ENCODE data around the gene TLL1. TPM values are rescaled to one million over a fixed set of nuclear protein-coding genes. Genes with fewer than 3 reads are reported as not detected.

TLL1 gene
- total and polyA plus RNA-seq, 2 experiments from 2014 or later, result 0.18 to 2.4 TPM

DNA sequence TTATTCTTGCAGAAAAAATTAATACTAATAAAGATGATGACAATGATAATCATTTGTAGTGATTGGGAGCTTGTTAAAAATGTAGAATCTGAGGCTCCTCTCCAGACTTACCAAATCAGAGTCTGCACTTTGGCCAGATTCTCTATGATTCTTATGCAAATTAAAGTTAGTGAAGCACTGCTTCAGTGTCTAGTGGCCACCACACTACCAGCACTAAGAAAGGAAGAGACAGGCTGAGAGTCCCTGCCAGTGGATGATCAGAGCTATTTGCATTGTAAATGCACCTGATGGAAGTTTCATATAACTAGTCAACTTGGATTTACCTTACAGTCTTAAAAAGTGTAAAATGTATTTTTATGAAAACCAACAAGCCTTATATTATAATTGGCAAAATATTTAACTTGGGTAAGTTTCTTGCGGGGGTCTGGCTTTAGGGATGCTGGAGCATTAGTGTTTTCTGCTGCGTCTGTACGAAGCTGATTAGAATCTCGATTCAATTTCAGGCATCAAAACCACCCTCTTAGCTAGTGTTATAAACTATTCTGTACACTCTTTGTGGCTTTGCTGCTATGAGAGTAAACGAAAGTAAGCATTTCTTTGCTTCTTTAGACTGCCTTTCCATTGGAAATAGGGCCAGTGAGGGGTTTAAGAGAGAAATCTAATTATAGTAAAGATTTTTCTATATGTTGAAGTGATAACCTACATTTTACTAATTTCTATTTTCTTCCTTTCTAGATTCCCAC lies 114.1 kb downstream of the TLL1 start:
- Histone ChIP-seq H3K79me2 (replicated peaks; ENCODE audit: insufficient read depth) (no peaks in the 10 kb centered on the region), H3F3A (replicated peaks; ENCODE audit: low read depth) (no peaks in the 10 kb centered on the region), H2AFZ (no peak overlapping the region), H3K4me1 (ENCODE audit: insufficient read depth) (peaks cover 3% of the 10 kb centered on the region; the same call in 1 of the 2 replicates), H3K27me3 (ENCODE audit: insufficient read depth) (no peaks in the 10 kb centered on the region), H3K9me2 (ENCODE audit: insufficient read depth) (no peaks in the 10 kb centered on the region), H4K20me1 (replicated peaks; ENCODE audit: insufficient read depth) (no peaks in the 10 kb centered on the region), H3K4me3 (no peak overlapping the region), H3K4me2 (0 out of 2 replicates have a peak overlapping the region, but pooled peaks have one; percentile 3), H3K27ac (ENCODE audit: low read depth) (no peak overlapping the region), H3K36me3 (ENCODE audit: insufficient read depth) (no peaks in the 10 kb centered on the region)
- Mint-ChIP-seq H3K27me3 (ENCODE audit: insufficient read depth, low read depth, poor library complexity) (no peaks in the 10 kb centered on the region), H3K4me1 (peaks cover 10% of the 10 kb centered on the region), H3K9me3 (no peaks in the 10 kb centered on the region), H3K36me3 (ENCODE audit: low read depth) (no peaks in the 10 kb centered on the region), H3K4me3 (no peak overlapping the region), H3K27ac (no peak overlapping the region; the same call in 1 of the 2 replicates)
- TF ChIP-seq, protein P1, sequence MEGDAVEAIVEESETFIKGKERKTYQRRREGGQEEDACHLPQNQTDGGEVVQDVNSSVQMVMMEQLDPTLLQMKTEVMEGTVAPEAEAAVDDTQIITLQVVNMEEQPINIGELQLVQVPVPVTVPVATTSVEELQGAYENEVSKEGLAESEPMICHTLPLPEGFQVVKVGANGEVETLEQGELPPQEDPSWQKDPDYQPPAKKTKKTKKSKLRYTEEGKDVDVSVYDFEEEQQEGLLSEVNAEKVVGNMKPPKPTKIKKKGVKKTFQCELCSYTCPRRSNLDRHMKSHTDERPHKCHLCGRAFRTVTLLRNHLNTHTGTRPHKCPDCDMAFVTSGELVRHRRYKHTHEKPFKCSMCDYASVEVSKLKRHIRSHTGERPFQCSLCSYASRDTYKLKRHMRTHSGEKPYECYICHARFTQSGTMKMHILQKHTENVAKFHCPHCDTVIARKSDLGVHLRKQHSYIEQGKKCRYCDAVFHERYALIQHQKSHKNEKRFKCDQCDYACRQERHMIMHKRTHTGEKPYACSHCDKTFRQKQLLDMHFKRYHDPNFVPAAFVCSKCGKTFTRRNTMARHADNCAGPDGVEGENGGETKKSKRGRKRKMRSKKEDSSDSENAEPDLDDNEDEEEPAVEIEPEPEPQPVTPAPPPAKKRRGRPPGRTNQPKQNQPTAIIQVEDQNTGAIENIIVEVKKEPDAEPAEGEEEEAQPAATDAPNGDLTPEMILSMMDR (conservative IDR thresholded peaks at IDR 0.05; ENCODE audit: low read depth in 2 of 2), result no peak
- no peak for TF ChIP-seq EZH2phosphoT487 (IDR thresholded peaks at IDR 0.05; ENCODE audit: unreplicated experiment)
- no peak for TF ChIP-seq JUNB (IDR thresholded peaks at IDR 0.05; ENCODE audit: unreplicated experiment)
- TF ChIP-seq, protein P2, sequence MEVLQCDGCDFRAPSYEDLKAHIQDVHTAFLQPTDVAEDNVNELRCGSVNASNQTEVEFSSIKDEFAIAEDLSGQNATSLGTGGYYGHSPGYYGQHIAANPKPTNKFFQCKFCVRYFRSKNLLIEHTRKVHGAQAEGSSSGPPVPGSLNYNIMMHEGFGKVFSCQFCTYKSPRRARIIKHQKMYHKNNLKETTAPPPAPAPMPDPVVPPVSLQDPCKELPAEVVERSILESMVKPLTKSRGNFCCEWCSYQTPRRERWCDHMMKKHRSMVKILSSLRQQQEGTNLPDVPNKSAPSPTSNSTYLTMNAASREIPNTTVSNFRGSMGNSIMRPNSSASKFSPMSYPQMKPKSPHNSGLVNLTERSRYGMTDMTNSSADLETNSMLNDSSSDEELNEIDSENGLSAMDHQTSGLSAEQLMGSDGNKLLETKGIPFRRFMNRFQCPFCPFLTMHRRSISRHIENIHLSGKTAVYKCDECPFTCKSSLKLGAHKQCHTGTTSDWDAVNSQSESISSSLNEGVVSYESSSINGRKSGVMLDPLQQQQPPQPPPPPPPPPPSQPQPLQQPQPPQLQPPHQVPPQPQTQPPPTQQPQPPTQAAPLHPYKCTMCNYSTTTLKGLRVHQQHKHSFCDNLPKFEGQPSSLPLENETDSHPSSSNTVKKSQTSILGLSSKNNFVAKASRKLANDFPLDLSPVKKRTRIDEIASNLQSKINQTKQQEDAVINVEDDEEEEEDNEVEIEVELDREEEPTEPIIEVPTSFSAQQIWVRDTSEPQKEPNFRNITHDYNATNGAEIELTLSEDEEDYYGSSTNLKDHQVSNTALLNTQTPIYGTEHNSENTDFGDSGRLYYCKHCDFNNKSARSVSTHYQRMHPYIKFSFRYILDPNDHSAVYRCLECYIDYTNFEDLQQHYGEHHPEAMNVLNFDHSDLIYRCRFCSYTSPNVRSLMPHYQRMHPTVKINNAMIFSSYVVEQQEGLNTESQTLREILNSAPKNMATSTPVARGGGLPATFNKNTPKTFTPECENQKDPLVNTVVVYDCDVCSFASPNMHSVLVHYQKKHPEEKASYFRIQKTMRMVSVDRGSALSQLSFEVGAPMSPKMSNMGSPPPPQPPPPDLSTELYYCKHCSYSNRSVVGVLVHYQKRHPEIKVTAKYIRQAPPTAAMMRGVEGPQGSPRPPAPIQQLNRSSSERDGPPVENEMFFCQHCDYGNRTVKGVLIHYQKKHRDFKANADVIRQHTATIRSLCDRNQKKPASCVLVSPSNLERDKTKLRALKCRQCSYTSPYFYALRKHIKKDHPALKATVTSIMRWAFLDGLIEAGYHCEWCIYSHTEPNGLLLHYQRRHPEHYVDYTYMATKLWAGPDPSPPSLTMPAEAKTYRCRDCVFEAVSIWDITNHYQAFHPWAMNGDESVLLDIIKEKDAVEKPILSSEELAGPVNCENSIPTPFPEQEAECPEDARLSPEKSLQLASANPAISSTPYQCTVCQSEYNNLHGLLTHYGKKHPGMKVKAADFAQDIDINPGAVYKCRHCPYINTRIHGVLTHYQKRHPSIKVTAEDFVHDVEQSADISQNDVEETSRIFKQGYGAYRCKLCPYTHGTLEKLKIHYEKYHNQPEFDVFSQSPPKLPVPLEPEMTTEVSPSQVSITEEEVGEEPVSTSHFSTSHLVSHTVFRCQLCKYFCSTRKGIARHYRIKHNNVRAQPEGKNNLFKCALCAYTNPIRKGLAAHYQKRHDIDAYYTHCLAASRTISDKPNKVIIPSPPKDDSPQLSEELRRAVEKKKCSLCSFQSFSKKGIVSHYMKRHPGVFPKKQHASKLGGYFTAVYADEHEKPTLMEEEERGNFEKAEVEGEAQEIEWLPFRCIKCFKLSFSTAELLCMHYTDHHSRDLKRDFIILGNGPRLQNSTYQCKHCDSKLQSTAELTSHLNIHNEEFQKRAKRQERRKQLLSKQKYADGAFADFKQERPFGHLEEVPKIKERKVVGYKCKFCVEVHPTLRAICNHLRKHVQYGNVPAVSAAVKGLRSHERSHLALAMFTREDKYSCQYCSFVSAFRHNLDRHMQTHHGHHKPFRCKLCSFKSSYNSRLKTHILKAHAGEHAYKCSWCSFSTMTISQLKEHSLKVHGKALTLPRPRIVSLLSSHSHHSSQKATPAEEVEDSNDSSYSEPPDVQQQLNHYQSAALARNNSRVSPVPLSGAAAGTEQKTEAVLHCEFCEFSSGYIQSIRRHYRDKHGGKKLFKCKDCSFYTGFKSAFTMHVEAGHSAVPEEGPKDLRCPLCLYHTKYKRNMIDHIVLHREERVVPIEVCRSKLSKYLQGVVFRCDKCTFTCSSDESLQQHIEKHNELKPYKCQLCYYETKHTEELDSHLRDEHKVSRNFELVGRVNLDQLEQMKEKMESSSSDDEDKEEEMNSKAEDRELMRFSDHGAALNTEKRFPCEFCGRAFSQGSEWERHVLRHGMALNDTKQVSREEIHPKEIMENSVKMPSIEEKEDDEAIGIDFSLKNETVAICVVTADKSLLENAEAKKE (CRISPR knock-in tag; IDR thresholded peaks at IDR 0.05), result peak; percentile 80
- DNase-seq (ENCODE audit: low spot score) (peak; percentile 43), ATAC-seq (peak; percentile 79)

All from GM23338 (cell line).